Stimulated activated CD8-positive, alpha-beta memory T cell treated with anti-CD3 and anti-CD28 coated beads, Interleukin-2, amount 100 ng/mL, for 1 hour (primary cell): ENCODE measurements around the gene ZNF749.
A peak's percentile ranks its signal among the peaks of the same experiment; 100 is the strongest.
"Not testable (repeated sequence)": the region's sequence is repeated elsewhere in the genome, so short reads cannot be mapped to it uniquely, and the experiment has no call there.

Experiments used
- DNase-seq, 2 donors: peaks; one replicate each; pipeline ENCODE4 v3.0.0-alpha.2; 2020; ENCODE audit warnings: low read depth in 2 of 2

ZNF749 gene

DNA sequence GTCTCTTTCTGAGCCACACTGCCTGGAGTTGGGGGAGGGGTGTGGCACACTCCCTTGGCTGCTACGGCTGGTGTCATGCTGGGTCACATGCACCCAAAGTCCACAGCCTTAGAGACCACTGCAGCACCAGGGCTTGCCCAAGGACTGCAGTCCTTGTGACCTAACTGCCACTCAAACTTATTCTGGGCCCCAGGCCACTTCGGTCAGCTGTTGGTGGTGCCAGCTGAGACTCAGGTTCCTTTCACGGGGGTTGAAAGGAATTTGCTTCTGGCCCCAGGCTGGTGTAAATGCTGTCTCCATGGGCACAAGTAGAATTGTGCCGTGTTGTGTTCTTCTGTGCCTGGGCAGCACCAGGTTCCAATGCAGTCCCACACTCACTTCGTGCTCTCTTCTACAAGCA, 31.4 kb downstream of the ZNF749 start:
- DNase-seq = no peak

DNA sequence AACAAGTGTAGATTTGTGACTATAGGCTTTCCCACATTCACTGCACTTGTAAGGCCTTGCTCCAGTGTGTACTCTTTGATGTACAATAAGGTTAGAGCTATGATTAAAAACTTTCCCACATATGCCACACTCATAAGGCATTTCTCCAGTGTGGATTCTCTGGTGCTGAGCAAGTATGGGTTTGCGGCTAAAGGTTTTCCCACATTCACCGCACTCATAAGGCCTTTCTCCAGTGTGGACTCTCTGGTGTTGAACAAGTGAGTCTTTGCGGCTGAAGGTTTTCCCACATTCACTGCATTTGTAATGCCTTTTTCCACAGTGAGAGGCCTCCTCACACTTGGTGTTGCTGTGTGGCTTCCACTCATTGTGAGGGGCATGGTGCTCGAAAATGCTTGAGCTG, 38.5 kb downstream of the ZNF749 start:
- no peak for DNase-seq

- peak; percentile 72 to 76 for DNase-seq
Measured at GRCh38 chr19:57477191-57478008, 42.3 kb downstream of the ZNF749 start, which contains the start of gene ZNF772. Gene ZNF772 (minus strand): TSS chr19:57477566. CDS start chr19:57477309, 257 bp downstream.

DNA sequence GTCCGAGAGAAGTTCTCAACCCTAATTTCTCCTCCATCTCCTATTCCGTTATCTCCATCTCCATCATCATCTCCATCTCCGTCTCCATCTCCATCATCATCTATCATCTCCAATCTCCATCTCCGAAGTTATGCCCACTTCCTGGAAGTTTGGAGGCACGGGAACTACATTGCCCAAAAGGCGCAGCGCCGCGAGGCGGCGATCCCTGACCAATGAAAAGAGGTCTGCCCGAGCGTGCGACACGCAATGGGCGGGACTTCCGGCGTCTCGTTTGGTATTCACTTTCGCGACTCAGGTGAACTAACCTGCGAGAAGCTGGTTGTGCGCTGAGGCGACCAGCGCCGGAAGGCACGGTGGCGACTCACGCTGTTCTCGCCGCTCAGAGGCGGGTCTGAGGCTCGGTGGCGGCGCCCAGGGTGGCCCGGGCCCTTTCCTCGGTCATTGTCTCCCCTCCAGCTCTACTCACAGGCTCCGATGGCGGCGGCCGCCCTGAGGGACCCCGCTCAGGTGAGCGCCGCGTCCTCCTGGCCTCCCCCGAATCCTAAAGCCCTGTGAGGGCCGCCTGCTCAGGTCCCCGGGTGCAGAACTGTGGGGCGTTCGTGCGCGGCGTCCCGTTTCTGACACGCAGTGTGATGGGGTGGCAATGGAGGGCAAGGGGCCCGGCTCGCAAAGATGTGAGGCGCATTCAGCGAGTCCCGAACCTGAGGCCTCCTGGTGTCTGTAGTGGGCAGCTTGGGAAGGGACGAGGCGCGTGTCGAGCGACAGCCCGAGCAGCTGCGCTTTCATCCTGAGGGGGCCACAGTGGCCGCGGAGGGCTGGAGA, 52.6 kb downstream of the ZNF749 start, which contains the start of gene ZNF419:
Gene ZNF419, plus strand, starts transcription at position 274 of the 822 bp plus-strand sequence. Its CDS starts 201 bp downstream, at position 475.
- DNase-seq = peak; percentile 83 to 89

DNA sequence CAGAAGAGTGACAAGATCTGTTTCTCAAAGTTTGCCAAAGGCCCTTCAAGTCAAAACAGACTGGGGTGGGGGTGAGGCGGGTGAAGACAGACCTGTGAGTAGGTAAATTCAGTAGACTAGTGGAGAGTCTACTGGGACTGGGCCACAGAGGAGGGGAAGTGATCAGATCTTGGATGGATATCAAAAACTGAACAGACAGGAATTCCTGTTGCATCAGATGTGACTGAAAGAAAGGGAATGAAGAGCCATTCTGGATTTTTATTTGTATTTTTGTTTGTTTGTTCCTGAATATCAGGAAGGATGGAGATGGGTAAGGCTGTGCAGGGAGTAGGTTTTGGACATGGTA, 53.1 kb downstream of the ZNF749 start:
- DNase-seq = not testable (repeated sequence)
